K562 treated with DMSO at 1 percent for 12 hours (cell line): ENCODE data around the gene KCNC1. TPM values are rescaled to one million over a fixed set of nuclear protein-coding genes. Genes with fewer than 3 reads are reported as not detected.

Source experiments
- total RNA-seq: library from RNA; unstranded; fragments of 300-600 nt; gene quantifications from 2 replicates; pipeline ENCODE4 v1.2.3, GENCODE V29; 2022; ENCODE audit not compliant: insufficient read depth

Gene KCNC1
- total RNA-seq: not detected in 2 replicates

GRCh38 chr11:17734418-17734911 lies at the start of gene KCNC1:
Gene KCNC1, plus strand, starts transcription at chr11:17734781. Its CDS starts 1,222 bp downstream, at chr11:17736003.

DNA sequence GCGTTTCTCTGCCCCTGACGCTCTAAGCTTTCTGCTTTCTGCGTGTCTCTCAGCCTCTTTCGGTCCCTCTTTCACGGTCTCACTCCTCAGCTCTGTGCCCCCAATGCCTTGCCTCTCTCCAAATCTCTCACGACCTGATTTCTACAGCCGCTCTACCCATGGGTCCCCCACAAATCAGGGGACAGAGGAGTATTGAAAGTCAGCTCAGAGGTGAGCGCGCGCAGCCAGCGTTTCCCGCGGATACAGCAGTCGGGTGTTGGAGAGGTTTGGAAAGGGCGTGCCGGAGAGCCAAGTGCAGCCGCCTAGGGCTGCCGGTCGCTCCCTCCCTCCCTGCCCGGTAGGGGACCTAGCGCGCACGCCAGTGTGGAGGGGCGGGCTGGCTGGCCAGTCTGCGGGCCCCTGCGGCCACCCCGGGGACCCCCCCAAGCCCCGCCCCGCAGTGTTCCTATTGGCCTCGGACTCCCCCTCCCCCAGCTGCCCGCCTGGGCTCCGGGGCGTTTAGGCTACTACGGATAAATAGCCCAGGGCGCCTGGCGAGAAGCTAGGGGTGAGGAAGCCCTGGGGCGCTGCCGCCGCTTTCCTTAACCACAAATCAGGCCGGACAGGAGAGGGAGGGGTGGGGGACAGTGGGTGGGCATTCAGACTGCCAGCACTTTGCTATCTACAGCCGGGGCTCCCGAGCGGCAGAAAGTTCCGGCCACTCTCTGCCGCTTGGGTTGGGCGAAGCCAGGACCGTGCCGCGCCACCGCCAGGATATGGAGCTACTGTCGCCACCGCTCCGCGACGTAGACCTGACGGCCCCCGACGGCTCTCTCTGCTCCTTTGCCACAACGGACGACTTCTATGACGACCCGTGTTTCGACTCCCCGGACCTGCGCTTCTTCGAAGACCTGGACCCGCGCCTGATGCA lies 15.3 kb upstream of the KCNC1 start, which contains the start of gene MYOD1:
Gene MYOD1, plus strand, starts transcription at position 544 of the 910 bp plus-strand sequence. Its CDS starts 212 bp downstream, at position 756.

Other genes with a start within 250 kb of the KCNC1 start
- gene USH1C, start 190.4 kb upstream of the KCNC1 start, total RNA-seq: not detected in 2 replicates
- not detected in 2 replicates for gene OTOG, start 187.5 kb upstream of the KCNC1 start, total RNA-seq
- not detected in 2 replicates for gene MYOD1, start 15.2 kb upstream of the KCNC1 start, total RNA-seq